Renal cortical epithelial cell (primary cell): ENCODE results near the gene ITGA1. TPM values are rescaled to one million over a fixed set of nuclear protein-coding genes. Genes with fewer than 3 reads are reported as not detected.
"Not testable (repeated sequence)": the region's sequence is repeated elsewhere in the genome, so short reads cannot be mapped to it uniquely, and the experiment has no call there.

Source experiments
- DNase-seq: peaks from one replicate; pipeline ENCODE4 v3.0.0-alpha.2; 2011; ENCODE audit warnings: low read depth
- total RNA-seq: library from RNA; depleted of rRNA; stranded (reverse); fragments of >200 nt; gene quantifications from 2 replicates; pipeline ENCODE4 v1.2.3, GENCODE V29; 2014

ITGA1 gene
- total RNA-seq, 1 donor from 2014 or later, result 57.7 TPM

- peak; percentile 83 for DNase-seq
These were observed 160.8 kb downstream of the ITGA1 start for GRCh38 chr5:52948418-52949076.

DNA sequence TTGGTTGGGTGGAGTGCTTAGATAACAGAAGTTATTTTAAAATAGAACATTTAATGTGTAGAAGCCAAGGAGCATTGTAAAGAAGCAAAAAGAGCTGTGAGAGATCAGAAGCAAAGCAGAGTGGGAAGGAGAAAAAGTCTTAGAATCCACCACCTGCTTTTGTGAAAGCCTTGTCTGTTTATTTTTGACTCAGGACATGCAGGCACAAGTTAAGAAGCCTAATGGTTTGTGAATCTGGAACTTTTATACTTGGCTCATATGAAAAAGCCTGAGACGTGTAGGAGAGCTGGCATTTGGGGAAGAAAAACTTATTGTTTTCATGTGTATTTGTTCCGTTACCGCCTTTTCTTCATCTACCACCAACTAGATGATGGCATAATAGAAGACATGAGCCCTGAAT lies 163.0 kb downstream of the ITGA1 start:
- DNase-seq, result no peak

GRCh38 chr5:52952483-52952882 lies 164.8 kb downstream of the ITGA1 start:
- DNase-seq, result no peak

- DNase-seq, result peak; percentile 25
These were observed 168.3 kb downstream of the ITGA1 start for GRCh38 chr5:52956014-52956413.

DNA sequence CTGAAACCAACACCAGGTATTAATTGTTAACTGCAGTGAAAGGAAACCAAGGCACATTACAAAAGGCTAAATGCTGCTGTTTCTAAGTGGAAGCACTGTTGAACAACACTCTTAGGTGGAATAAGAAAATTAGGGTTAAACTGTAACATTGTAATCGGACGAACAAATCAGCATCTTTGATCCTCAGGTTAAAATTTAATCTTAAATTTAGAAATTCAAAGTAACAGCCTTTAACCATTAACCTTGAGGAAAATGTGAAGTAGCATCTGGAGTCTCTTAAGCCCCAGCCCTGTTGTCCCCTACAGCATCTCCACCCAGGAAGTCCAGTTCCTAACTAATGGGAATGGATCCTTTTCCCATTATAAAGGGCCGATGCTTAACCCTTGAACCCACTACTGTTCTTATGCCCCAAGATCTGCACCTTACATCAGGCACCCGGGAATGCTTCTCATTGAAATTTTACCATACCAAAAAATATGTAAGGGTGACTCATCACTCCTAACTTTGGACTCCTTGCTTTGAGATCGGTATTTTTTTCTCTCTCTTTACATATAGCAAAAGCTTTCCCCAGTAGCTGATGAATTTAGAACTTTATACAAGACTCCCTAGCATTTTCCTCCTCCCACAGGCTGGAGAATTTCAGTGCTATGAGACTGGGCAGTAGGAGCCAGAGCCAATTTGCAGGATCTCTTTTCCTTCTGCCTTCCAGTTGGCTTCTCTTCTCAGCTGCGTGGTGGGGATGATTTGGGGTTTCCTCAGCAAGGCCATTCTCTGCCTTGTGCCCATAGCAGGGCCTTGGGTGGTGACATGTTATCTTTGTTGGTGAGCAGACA lies 169.4 kb downstream of the ITGA1 start:
- DNase-seq, result peak; percentile 92

DNA sequence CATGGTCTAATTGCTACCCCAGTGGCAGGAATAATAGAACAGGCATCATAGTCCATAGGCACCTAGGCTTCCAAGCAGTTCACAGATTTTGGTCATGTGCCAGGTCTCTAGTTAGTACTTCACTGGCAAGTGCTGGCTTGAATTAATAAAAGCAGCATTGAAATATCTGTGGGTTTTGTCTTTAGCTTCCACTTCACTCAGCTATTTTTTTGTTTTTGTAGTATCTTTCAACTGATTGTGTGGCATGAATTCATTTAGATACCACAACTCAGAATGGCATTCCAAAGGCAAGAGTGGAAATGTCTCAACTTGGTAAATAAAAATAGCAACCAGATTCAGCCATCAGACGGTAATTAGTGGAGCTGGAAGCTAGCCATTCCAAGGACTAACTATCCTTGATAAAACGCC lies 173.6 kb downstream of the ITGA1 start:
- DNase-seq, result peak; percentile 88

- peak; percentile 68 for DNase-seq
These were observed 175.9 kb downstream of the ITGA1 start for GRCh38 chr5:52963636-52964035.

DNA sequence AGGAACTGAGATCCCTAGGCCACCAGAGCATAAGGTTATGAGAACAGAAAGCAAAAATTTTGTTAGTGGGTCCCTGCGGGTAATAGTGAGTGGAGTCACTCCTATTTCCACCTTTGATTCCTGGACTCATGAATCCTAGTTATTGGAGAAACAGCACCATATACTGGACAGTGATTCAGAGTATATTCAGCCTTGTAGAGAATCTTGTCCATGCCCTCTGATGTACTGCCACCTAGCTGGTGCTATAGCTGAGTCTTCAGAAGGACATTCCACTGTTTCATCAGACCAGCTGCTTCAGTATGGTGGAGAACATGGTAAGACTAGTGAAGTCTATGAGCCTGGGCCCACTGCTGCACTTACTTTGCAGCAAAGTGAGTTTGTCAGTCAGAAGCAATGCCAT lies 176.4 kb downstream of the ITGA1 start:
- DNase-seq, result peak; percentile 55

DNA sequence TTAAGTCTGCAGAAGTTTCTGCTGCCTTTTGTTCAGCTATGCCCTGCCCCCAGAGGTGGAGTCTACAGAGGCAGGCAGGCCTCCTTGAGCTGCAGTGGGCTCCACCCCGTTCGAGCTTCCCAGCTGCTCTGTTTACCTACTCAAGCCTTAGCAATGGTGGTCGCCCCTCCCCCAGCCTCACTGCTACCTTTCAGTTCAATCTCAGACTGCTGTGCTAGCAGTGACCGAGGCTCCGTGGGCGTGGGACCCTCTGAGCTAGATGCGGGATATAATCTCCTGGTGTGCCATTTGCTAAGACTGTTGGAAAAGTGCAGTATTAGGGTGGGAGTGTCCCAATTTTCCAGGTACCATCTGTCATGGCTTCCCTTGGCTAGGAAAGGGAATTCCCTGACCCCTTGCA lies 188.4 kb downstream of the ITGA1 start:
- DNase-seq, result not testable (repeated sequence)

DNA sequence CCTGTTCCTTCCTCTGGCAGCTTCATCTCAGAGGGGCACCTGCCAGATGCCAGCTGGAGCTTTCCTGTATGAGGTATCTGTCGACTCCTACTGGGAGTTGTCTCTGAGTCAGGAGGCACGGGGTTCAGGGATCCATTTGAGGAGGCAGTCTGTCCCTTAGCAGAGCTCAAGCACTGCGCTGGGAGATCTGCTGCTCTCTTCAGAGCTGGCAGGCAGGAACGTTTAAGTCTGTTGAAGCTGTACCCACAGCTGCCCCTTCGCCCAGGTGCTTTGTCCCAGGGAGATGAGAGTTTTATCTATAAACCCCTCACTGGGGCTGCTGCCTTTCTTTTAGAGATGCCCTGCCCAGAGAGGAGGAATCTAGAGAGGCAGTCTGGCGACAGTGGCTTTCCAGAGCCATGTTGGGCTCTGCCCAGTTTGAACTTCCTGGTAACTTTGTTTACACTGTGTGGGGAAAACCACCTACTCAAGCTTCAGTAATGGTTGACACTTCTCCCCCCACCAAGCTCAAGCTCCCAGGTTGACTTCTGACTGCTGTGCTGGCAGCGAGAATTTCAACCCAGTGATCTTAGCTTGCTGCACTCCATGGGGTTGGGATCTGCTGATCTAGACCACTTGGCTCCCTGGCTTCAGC lies 189.7 kb downstream of the ITGA1 start:
- no peak for DNase-seq

GRCh38 chr5:52981507-52981906 lies 193.8 kb downstream of the ITGA1 start:
- DNase-seq, result no peak

DNA sequence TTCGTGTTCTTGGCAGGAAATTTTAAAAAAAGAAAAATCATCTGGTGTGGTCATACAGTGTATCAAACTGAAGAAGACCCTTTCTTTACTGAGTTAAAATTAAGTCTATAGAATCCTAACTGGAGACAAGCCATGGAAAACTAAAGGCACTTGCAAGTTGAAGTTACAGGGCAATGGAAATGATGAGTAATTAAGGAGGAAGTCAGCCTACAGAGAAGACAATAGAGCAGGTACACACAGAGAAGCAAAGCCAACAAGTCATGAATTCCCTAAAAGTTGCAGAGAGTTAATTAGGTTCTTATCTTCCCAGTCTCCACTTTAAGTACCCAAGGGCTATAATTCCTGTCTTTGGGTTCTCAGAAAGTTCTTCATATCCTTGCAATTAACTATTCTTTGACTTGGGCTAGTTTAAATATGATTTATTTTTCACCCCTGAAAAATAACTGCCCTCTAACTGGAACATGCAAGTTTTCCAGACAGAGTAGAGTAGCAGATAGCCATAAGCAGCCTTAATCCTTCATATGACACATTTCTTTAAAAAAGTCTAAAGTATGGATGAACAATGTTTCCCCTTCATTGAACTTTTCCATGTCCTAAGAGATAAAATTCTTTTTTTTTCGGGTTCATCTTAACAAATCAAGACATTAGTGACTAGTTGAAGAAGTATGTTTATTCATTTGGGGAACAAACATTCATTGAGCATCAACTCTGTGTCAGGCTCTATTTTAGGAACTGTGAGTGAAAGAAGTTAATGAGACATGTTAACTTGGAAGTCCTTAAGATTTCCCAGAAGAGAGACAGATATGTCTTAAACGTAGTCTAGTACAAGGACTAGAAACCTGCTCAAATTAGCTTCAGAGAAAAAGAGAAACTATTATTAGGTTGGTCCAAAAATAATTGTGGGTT lies 196.3 kb downstream of the ITGA1 start:
- DNase-seq, result peak; percentile 57

- no peak for DNase-seq
These were observed 197.6 kb downstream of the ITGA1 start for GRCh38 chr5:52985306-52985705.

GRCh38 chr5:52987711-52988331 lies 200.1 kb downstream of the ITGA1 start:
- DNase-seq, result peak; percentile 82

GRCh38 chr5:52988335-52989024 lies 200.8 kb downstream of the ITGA1 start:
- DNase-seq, result no peak

GRCh38 chr5:52989025-52989780 lies 201.5 kb downstream of the ITGA1 start, which contains the start of gene ITGA2:
TSS of gene ITGA2 (plus strand) at chr5:52989352. CDS start at chr5:52989469, 117 bp downstream.
- peak; percentile 43 for DNase-seq

GRCh38 chr5:52989781-52990527 lies 202.2 kb downstream of the ITGA1 start:
- peak; percentile 38 for DNase-seq

GRCh38 chr5:52990528-52990925 lies 202.8 kb downstream of the ITGA1 start:
- no peak for DNase-seq

- DNase-seq, result no peak
These were observed 205.7 kb downstream of the ITGA1 start for GRCh38 chr5:52993367-52993766.
